HL-60 (cell line): ENCODE data around the gene DNAH2.

ENCODE experiments used
- CTCF ChIP-seq: IDR thresholded peaks from one replicate; pipeline ENCODE4 v1.5.1; 2011; ENCODE audit warnings: low read length, control low read depth, inconsistent platforms; ENCODE audit not compliant: insufficient read depth
- GABPA ChIP-seq: IDR thresholded peaks from 2 replicates; pipeline ENCODE4 v1.6.1; 2012; ENCODE audit warnings: low read depth
- POLR2AphosphoS5 ChIP-seq: IDR thresholded peaks from 2 replicates; pipeline ENCODE4 v1.6.1; 2012; ENCODE audit warnings: low read depth
- REST ChIP-seq: IDR thresholded peaks from 2 replicates; pipeline ENCODE4 v1.6.1; 2012; ENCODE audit warnings: low read depth; ENCODE audit not compliant: insufficient replicate concordance

- TF ChIP-seq GABPA, result no peak
- TF ChIP-seq CTCF, result no peak
- no peak for TF ChIP-seq POLR2AphosphoS5
- no peak for TF ChIP-seq REST
Observed at GRCh38 chr17:7748076-7748775, 30.7 kb downstream of the DNAH2 start.
